GM12878 (cell line): ENCODE results near the gene SRPK2. TPM values are rescaled to one million over a fixed set of nuclear protein-coding genes. Genes with fewer than 3 reads are reported as not detected.

Experiments used
- BCL11A ChIP-seq: IDR thresholded peaks from 2 replicates; pipeline ENCODE4 v1.6.1; 2011; ENCODE audit warnings: low read depth, low read length
- CEBPZ ChIP-seq: fragments of 150-350 bp; IDR thresholded peaks from 2 replicates; pipeline ENCODE4 v1.6.1; 2016; ENCODE audit warnings: low read depth, low read length
- CREB1 ChIP-seq: IDR thresholded peaks from 2 replicates; pipeline ENCODE4 v1.6.1; 2012; ENCODE audit warnings: low read depth, mild to moderate bottlenecking, inconsistent platforms
- GABPA ChIP-seq: IDR thresholded peaks from 2 replicates; pipeline ENCODE4 v1.6.1; 2014; ENCODE audit warnings: antibody characterized with exemption, low read depth, mild to moderate bottlenecking, inconsistent platforms
- HDAC2 ChIP-seq: fragments of 200-600 bp; sonication (generic); IDR thresholded peaks from 2 replicates; pipeline ENCODE4 v1.6.1; 2017
- IKZF1 ChIP-seq: fragments of 450-650 bp; conservative IDR thresholded peaks from 2 replicates; pipeline ENCODE4 v1.6.1; 2017; ENCODE audit warnings: antibody characterized with exemption, mild to moderate bottlenecking
- IRF4 ChIP-seq: IDR thresholded peaks from 2 replicates; pipeline ENCODE4 v1.6.1; 2011; ENCODE audit warnings: low read depth, low read length
- MEF2B ChIP-seq: fragments of 450-650 bp; IDR thresholded peaks from 2 replicates; pipeline ENCODE4 v1.6.1; 2018; ENCODE audit warnings: mild to moderate bottlenecking, moderate library complexity; ENCODE audit not compliant: partially characterized antibody, poor library complexity, severe bottlenecking
- MLLT1 ChIP-seq: fragments of 450-650 bp; IDR thresholded peaks from 2 replicates; pipeline ENCODE4 v1.6.1; 2016; ENCODE audit warnings: mild to moderate bottlenecking
- MYB ChIP-seq: fragments of 150-350 bp; IDR thresholded peaks from 2 replicates; pipeline ENCODE4 v1.6.1; 2014; ENCODE audit warnings: mild to moderate bottlenecking, low read depth, low read length, borderline replicate concordance
- NFIC ChIP-seq: IDR thresholded peaks from 2 replicates; pipeline ENCODE4 v1.6.1; 2012; ENCODE audit warnings: low read depth, mild to moderate bottlenecking, inconsistent platforms, low read length, moderate library complexity
- NFYB ChIP-seq: IDR thresholded peaks from 2 replicates; pipeline ENCODE4 v1.6.1; 2011; ENCODE audit warnings: low read depth, mild to moderate bottlenecking, low read length, improper control_type of control experiment, moderate library complexity; ENCODE audit not compliant: insufficient read depth
- NRF1 ChIP-seq: conservative IDR thresholded peaks from 2 replicates; pipeline ENCODE4 v1.6.1; 2011; ENCODE audit warnings: mild to moderate bottlenecking, low read depth, low read length, improper control_type of control experiment
- SMC3 ChIP-seq: IDR thresholded peaks from 2 replicates; pipeline ENCODE4 v1.6.1; 2011; ENCODE audit warnings: low read length, improper control_type of control experiment, borderline replicate concordance
- TCF3 ChIP-seq: IDR thresholded peaks from 2 replicates; pipeline ENCODE4 v1.6.1; 2012; ENCODE audit warnings: low read depth, mild to moderate bottlenecking, low read length, borderline replicate concordance; ENCODE audit not compliant: insufficient read depth
- WRNIP1 ChIP-seq: IDR thresholded peaks from 2 replicates; pipeline ENCODE4 v1.6.1; 2011; ENCODE audit warnings: low read depth, low read length, improper control_type of control experiment, borderline replicate concordance
- YBX1 ChIP-seq: fragments of 450-650 bp; IDR thresholded peaks from 2 replicates; pipeline ENCODE4 v1.6.1; 2016; ENCODE audit warnings: antibody characterized with exemption
- ZBED1 ChIP-seq: IDR thresholded peaks from 2 replicates; pipeline ENCODE4 v1.6.1; 2016; ENCODE audit warnings: borderline replicate concordance
- ZNF384 ChIP-seq: IDR thresholded peaks from 2 replicates; pipeline ENCODE4 v1.6.1; 2012; ENCODE audit warnings: low read depth, mild to moderate bottlenecking, low read length, improper control_type of control experiment, borderline replicate concordance
- ZNF592 ChIP-seq: fragments of 450-650 bp; IDR thresholded peaks from 2 replicates; pipeline ENCODE4 v1.6.1; 2017; ENCODE audit warnings: mild to moderate bottlenecking, moderate library complexity
- ZZZ3 ChIP-seq: IDR thresholded peaks from 2 replicates; pipeline ENCODE4 v1.6.1; 2011; ENCODE audit warnings: low read depth; ENCODE audit not compliant: control insufficient read depth, insufficient read length
- polyA plus RNA-seq, 11 experiments: library from polyadenylated mRNA; depleted of rRNA in 4 of 11; unstranded in 6 of 11; stranded (reverse) in 5 of 11; fragments of >200 nt; fragmentation: Nextera tagmentation in 4 of 11; fragmentation: Illumina TruSeq in 1 of 11; extraction: Ambion mirVana in 4 of 11; extraction: Trizol in 1 of 11; gene quantifications; 1 replicate in 1 of 11; 2 replicates in 10 of 11; pipeline versions ENCODE4 v1.2.1 to v1.2.3, GENCODE V29; 2011 to 2016; ENCODE audit warnings: inconsistent platforms in 2 of 11, missing spikeins in 2 of 11, low read depth in 1 of 11
- total RNA-seq, 4 experiments: library from RNA; depleted of rRNA in 3 of 4; stranded (reverse); fragments of >200 nt in 3 of 4; fragmentation: Illumina TruSeq in 1 of 4; extraction: Trizol in 1 of 4; gene quantifications; 2 replicates each; pipeline versions ENCODE4 v1.2.1 to v1.2.3, GENCODE V29; 2013 to 2021

Gene SRPK2
- total and polyA plus RNA-seq, 10 of the 15 experiments (the other 5 are each of a cell fraction or from before 2014, with no cell fraction given): 13.2 to 32.8 (median 24.5) TPM

GRCh38 chr7:105224884-105225651 is 163.7 kb downstream of the SRPK2 start (continued):
- TF ChIP-seq IRF4 (0 out of 2 replicates have a peak, but pooled peaks have one; percentile 8), IKZF1 (peak; percentile 75), BCL11A (no peak), SMC3 (no peak), WRNIP1 (no peak), MYB (no peak), ZBED1 (no peak), MEF2B (no peak), YBX1 (no peak), CEBPZ (no peak), GABPA (no peak), ZNF384 (no peak), HDAC2 (no peak), ZZZ3 (no peak), NFYB (no peak), ZNF592 (no peak), NFIC (0 out of 2 replicates have a peak, but pooled peaks have one; percentile 18), CREB1 (no peak), TCF3 (no peak), MLLT1 (no peak), NRF1 (no peak)
- TF ChIP-seq, all 136 proteins: peak for 10
